Body of pancreas (tissue), 4 donors: ENCODE measurements around the gene PDGFD. TPM values are rescaled to one million over a fixed set of nuclear protein-coding genes. Genes with fewer than 3 reads are reported as not detected.

Experiments used
- ATAC-seq: fragments of 150-250 bp; one replicate; pipeline ENCODE4 v1.9.1; 2016
- DNase-seq, 4 donors: peaks; one replicate each; pipeline ENCODE4 v3.0.0-alpha.2; 2019
- H3K27ac ChIP-seq, 4 donors: fragments of 200-600 bp; sonication (generic); 1 replicate in 3 of 4; 2 replicates in 1 of 4; pipeline versions ENCODE4 v1.5.1 to v1.6.1; 2016 to 2019; ENCODE audit warnings: mild to moderate bottlenecking in 1 of 4, mixed read lengths in 1 of 4, moderate library complexity in 1 of 4
- H3K27me3 ChIP-seq, 2 donors: fragments of 200-600 bp; sonication (generic); one replicate each; pipeline ENCODE4 v1.6.0; 2016; ENCODE audit warnings: mild to moderate bottlenecking in 1 of 2
- H3K36me3 ChIP-seq, 2 donors: fragments of 200-600 bp; sonication (generic); replicated peaks in 1 of 2; 2 replicates each; pipeline ENCODE4 v1.5.1; 2016; ENCODE audit warnings: low read depth in 2 of 2; ENCODE audit not compliant: insufficient read depth in 1 of 2
- H3K4me1 ChIP-seq: fragments of 200-600 bp; sonication (generic); one replicate; pipeline ENCODE4 v1.6.0; 2016
- H3K4me3 ChIP-seq, 2 donors: fragments of 200-600 bp; sonication (generic); 1 replicate in 1 of 2; 2 replicates in 1 of 2; pipeline ENCODE4 v1.5.1; 2016 to 2019
- H3K9me3 ChIP-seq, 3 donors: fragments of 200-600 bp; sonication (generic); 1 replicate in 2 of 3; 2 replicates in 1 of 3; pipeline ENCODE4 v1.5.1; 2016
- POLR2A ChIP-seq, 3 donors: fragments of 450-650 bp; IDR thresholded peaks; one replicate each; pipeline ENCODE4 v1.6.1; 2016; ENCODE audit warnings: antibody characterized with exemption in 3 of 3, mild to moderate bottlenecking in 2 of 3
- WGBS, 2 donors: methylation state at CpG; one replicate each; pipeline ENCODE4 v1.1.5; 2017; 5-methylcytosine and 5-hydroxymethylcytosine counted together
- intact Hi-C: fragments of 100-400 bp; cut with DNase I; formaldehyde crosslinking; loops from one replicate; pipeline ENCODE4 v1.15.1; 2023
- total RNA-seq, 2 donors: library from RNA; depleted of rRNA; stranded (reverse); fragments of >200 nt; gene quantifications; one replicate each; pipeline ENCODE4 v1.1.0, GENCODE V29; 2016
- TF ChIP-seq, protein P1 (sequence below), 7 experiments: fragments of 450-650 bp in 4 of 7; fragments of 200-600 bp in 3 of 7; sonication (generic) in 3 of 7; IDR thresholded peaks; one replicate each; pipeline ENCODE4 v1.5.1; 2016 to 2019; ENCODE audit warnings: antibody characterized with exemption in 7 of 7

Gene PDGFD
- total RNA-seq, 2 donors from 2014 or later = 26.7 to 43.1 TPM

DNA sequence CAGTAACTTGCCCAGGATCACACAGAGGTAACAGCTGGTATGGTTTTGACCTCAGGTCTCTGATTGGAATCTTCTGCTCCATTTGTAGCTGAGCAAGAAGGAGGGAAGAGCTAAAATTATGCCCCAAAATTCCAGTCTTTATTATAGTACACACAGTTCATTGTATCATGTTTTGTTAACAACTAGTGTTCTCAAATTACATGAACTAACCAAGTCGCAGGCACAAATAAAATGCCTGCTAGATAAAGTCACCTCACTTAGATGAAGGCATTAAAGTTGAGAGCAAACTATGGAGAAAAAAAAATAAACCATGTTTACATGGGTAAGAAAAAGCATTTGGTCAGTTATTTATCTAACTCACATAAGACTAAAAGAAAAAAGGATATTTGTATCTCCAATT, 58.8 kb downstream of the PDGFD start:
- Histone ChIP-seq H3K27ac (no peak overlapping the region), H3K27me3 (no peaks in the 10 kb centered on the region), H3K9me3 (no peaks in the 10 kb centered on the region), H3K36me3 (no peaks in the 10 kb centered on the region), H3K4me3 (no peak overlapping the region), H3K4me1 (no peaks in the 10 kb centered on the region)
- WGBS, 2 donors = 33 to 53% methylated on average over 1 of the region's 1 CpG
- TF ChIP-seq, protein P1, sequence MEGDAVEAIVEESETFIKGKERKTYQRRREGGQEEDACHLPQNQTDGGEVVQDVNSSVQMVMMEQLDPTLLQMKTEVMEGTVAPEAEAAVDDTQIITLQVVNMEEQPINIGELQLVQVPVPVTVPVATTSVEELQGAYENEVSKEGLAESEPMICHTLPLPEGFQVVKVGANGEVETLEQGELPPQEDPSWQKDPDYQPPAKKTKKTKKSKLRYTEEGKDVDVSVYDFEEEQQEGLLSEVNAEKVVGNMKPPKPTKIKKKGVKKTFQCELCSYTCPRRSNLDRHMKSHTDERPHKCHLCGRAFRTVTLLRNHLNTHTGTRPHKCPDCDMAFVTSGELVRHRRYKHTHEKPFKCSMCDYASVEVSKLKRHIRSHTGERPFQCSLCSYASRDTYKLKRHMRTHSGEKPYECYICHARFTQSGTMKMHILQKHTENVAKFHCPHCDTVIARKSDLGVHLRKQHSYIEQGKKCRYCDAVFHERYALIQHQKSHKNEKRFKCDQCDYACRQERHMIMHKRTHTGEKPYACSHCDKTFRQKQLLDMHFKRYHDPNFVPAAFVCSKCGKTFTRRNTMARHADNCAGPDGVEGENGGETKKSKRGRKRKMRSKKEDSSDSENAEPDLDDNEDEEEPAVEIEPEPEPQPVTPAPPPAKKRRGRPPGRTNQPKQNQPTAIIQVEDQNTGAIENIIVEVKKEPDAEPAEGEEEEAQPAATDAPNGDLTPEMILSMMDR (IDR thresholded peaks at IDR 0.05) = no peak
- no peak for TF ChIP-seq POLR2A (IDR thresholded peaks at IDR 0.05)
- ATAC-seq (no peak), DNase-seq (no peak)
- intact Hi-C loops = no loop called here

DNA sequence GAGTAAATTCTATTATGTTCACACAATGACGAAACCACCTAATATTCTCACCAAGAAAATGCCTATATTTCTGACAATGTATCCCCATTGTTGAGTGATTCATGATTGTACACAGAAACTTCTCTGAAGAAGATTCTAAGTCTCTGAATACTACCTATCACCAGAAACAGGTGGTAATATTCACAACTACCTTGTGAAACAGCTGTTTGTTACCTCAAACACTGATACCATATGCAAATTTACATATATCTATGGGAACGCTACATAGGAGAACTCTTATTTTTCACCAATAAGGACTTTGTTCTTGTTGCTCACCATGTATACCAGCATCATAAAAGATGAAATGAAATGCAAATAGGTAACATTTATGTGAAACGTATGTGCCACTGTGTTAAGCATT, 59.3 kb downstream of the PDGFD start:
- WGBS, 2 donors = 56 to 60% methylated on average over 3 of the region's 3 CpGs
- DNase-seq (no peak), ATAC-seq (no peak)
- Histone ChIP-seq H3K9me3 (no peaks in the 10 kb centered on the region), H3K27ac (no peak overlapping the region), H3K27me3 (no peaks in the 10 kb centered on the region), H3K4me3 (no peak overlapping the region), H3K4me1 (no peaks in the 10 kb centered on the region), H3K36me3 (no peaks in the 10 kb centered on the region)
- TF ChIP-seq POLR2A (IDR thresholded peaks at IDR 0.05) = no peak
- TF ChIP-seq, protein P1 (IDR thresholded peaks at IDR 0.05) = no peak
- intact Hi-C loops = no loop called here

DNA sequence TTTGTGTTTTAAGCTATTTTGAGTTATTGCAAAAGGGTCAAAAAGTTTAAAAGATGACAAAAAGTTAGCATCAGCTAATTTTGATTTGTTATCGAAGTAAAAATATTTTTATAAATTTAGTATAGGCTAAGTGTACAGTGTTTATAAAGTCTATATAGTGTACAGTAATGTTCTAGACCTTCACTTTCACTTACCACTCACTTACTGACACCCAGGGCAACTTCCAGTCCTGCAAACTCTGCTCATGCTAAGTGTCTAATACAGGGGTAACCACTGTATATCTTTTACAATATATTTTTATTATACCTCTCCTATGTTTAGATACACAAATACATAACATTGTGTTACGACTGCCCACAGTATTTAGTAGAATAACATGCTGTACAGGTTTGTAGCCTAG, 59.7 kb downstream of the PDGFD start:
- Histone ChIP-seq H3K27ac (no peak overlapping the region), H3K27me3 (no peaks in the 10 kb centered on the region), H3K4me3 (no peak overlapping the region), H3K9me3 (no peaks in the 10 kb centered on the region), H3K36me3 (no peaks in the 10 kb centered on the region), H3K4me1 (no peaks in the 10 kb centered on the region)
- no peak for ATAC-seq
- 65 to 83% methylated on average over 2 of the region's 2 CpGs for WGBS, 2 donors
- DNase-seq = no peak
- intact Hi-C loops = no loop called here
- no peak for TF ChIP-seq POLR2A (IDR thresholded peaks at IDR 0.05)
- TF ChIP-seq, protein P1 (IDR thresholded peaks at IDR 0.05) = no peak

DNA sequence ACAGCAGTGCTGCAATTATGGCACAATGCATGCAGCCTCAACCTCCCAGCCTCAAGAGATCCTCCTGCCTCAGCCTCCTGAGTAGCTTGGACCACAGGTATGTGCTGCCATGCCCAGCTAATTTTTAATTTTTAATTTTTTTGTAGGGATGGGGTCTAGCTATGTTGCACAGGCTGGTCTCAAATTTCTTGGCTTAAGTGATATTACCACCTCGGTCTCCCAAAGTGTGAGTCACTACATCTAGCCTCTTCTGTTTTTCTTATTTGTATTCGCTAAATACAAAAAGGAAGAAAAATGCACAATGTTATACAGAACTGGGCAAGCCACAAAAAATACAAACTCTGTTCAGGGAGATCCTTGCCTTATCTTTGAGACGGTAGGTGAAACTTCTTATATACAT, 65.4 kb downstream of the PDGFD start:
- H3K36me3 ChIP-seq = no peaks in the 10 kb centered on the region
- no peak overlapping the region for H3K4me3 ChIP-seq
- no peaks in the 10 kb centered on the region for H3K4me1 ChIP-seq
- intact Hi-C loops = no loop called here
- ATAC-seq (no peak), DNase-seq (no peak)
- 58% methylated on average over 3 of the region's 3 CpGs for WGBS, 2 donors
- no peak for TF ChIP-seq POLR2A (IDR thresholded peaks at IDR 0.05)
- TF ChIP-seq, protein P1 (IDR thresholded peaks at IDR 0.05) = no peak
- no peaks in the 10 kb centered on the region for H3K9me3 ChIP-seq
- no peak overlapping the region for H3K27ac ChIP-seq
- H3K27me3 ChIP-seq = no peaks in the 10 kb centered on the region

DNA sequence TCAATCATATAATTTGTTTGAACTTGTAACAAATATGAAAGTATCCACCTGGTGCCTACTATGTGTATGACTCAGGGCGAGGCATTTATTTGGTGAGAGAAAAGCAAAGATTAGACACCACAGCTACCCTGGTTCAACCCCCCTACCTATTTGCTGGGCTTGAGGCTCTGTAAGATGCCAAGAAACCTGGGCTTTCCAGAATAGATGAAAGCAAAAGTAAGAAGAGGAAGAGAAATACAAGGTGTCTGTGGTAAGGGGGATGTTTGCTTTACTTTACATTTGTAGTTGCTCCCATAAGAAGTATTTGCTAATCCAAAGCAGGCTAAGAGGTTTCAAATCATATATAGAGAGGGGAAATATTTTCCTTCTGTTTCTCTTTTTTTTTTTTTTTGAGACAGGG, 65.8 kb downstream of the PDGFD start:
- H3K36me3 ChIP-seq = no peaks in the 10 kb centered on the region
- no peak overlapping the region for H3K4me3 ChIP-seq
- ATAC-seq = no peak

More for the DNA sequence above, 65.8 kb downstream of the PDGFD start:
- WGBS, 2 donors = 80 to 89% methylated on average over 1 of the region's 1 CpG
- DNase-seq = no peak
- no peak for TF ChIP-seq POLR2A (IDR thresholded peaks at IDR 0.05)
- TF ChIP-seq, protein P1 (IDR thresholded peaks at IDR 0.05) = no peak
- Histone ChIP-seq H3K27me3 (no peaks in the 10 kb centered on the region), H3K27ac (no peak overlapping the region), H3K4me1 (no peaks in the 10 kb centered on the region), H3K9me3 (no peaks in the 10 kb centered on the region)
- intact Hi-C loops = no loop called here
